Right ventricle myocardium inferior (tissue), 1 donor: ENCODE results near the gene SPOP. TPM values are rescaled to one million over a fixed set of nuclear protein-coding genes. Genes with fewer than 3 reads are reported as not detected.
A peak's percentile ranks its signal among the peaks of the same experiment; 100 is the strongest.
"Not testable (repeated sequence)": the region's sequence is repeated elsewhere in the genome, so short reads cannot be mapped to it uniquely, and the experiment has no call there.

Experiments
- ATAC-seq: fragments of 200-7000 bp; cut with Tn5 transposase; one replicate; pipeline ENCODE4 v1.9.1; 2020; ENCODE audit warnings: mild to moderate bottlenecking, moderate library complexity
- DNase-seq: peaks from one replicate; pipeline ENCODE4 v3.0.0; 2021; ENCODE audit errors: missing footprints
- intact Hi-C: fragments of 100-400 bp; cut with DNase I; formaldehyde crosslinking; loops from one replicate; pipeline ENCODE4 v1.11.0; 2022
- long read RNA-seq: library from polyadenylated mRNA; unstranded; transcript quantifications from one replicate; pipeline ENCODE4 v2.0.0, GENCODE V29; 2021
- total RNA-seq: library from RNA; stranded (reverse); fragmentation: NEBNext Ultra II Directional; extraction: Animal tissue kit (Norgen Biotek cat#: 25700); gene quantifications from one replicate; pipeline ENCODE4 v1.2.1, GENCODE V29; 2021
- donor health status: DM: no; HTN: yes; CAD: no; lungs with severe emphysema.

The SPOP gene
- total RNA-seq, result 73.1 TPM
- long read RNA-seq, transcript SPOP-206 (10 exons, 1,865 nt), result major isoform, 25 of 53 reads
- long read RNA-seq, partial matches to known transcripts, result 1 of 53 reads
- long read RNA-seq, other reads (novel, unspliced or antisense), result 21 of 53 reads

DNA sequence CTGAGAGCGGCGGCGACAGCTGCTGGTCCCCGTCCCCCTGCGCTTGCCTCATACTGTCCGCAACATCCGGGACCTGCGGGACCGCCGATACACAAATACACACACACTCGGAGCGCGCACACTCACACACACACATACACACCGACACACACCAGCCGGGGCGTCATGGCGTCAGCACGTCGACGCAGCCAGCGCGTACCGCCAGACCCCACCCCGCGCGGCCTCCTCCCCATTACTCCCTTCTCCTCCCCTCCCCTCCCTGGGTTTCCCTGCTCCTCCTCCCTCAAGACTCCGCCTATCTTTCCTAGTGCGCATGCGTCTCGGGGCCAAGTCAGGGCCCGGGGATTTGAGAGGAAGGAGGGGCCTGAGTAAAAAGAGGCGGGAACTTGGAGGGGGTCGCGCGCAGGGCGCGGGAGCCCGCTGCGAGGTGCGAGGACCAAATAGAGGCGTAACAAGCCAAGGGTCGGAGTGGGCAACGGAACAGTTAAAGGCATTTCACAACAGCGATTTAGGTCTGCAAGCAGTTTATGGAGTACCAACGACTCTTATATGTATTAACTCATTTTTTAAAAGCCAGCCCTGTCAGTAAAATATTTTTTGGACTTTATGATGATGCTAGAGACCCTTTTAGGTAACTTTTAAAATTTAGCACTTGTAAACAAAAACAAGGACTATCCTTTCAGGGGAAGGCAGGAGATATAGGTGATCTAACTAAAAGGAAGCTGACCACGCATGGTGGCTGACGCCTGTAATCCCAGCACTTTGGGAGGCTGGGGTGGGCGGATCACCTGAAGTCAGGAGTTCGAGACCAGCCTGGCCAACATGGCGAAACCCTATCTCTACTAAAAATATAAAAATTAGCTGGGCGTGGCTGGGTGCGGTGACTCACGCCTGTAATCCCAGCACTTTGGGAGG lies at the start of gene SPOP:
Gene SPOP, minus strand, starts transcription at position 165 of the 915 bp plus-strand sequence. CDS start 55,287 bp downstream, outside the sequence.
- intact Hi-C loops, result loop anchor here (2.0 to 5.0 kb wide), 2 partner anchors 46 to 61 kb away; no protein-coding TSS in a partner anchor
- ATAC-seq (peak; percentile 98), DNase-seq (peak; percentile 100)

DNA sequence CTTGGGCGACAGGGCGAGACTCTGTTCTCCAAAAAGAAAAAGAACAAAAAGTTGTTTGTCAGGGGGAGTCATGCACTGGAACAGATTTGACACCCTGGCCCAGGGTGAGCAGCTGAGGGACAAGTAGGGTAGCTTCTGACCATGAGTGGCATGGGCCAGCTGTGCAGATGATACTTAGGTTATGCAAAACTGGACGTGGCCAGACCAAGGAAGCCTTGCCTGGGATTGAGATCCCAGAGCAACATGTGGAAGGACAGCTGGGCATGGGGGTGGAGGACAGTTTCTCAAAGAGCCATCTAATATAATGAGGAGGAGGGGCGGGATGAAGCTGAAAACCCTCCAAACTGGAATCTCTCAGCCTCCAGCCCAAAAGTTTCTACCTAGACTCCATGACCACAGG lies 49.5 kb upstream of the SPOP start:
- DNase-seq, result no peak
- no peak for ATAC-seq
- intact Hi-C loops, result loop anchor here (5.0 kb wide), 2 partner anchors 35 to 120 kb away; partner anchors contain the start of genes FAM117A and TAC4

DNA sequence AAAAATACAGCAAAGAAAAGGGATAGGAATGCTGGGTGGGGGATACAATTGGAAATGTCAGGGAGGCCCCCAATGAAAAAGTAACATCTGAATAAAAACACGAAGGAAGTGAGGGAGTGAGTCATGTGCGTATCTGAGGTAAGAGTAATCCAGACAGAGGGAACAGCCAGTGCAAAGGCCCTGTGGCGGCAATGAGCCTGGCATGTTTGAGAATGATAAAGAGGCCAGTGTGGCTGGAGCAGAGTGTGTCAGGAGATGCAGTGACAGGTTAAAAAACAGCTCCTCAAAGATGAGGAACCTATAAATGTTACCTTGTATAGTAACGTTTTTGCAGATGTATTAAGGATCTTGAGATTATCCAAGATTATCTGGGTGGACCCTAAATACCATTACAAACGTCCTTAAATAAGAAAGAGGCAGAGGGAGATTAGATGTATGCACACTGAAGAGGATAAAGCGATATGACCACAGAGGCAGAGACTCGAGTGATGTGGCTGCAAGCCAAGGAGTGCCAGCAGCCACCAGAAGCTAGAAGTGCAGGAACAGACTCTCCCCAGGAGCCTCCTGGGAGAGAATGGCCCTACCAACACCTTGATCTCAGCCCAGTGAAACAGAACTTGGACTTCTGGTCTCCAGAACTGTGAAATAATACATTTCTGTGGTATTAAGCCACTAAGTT lies 47.7 kb upstream of the SPOP start:
- intact Hi-C loops, result loop anchor here (5.0 kb wide), 2 partner anchors 37 to 122 kb away; partner anchors contain the start of genes FAM117A and TAC4
- no peak for DNase-seq

DNA sequence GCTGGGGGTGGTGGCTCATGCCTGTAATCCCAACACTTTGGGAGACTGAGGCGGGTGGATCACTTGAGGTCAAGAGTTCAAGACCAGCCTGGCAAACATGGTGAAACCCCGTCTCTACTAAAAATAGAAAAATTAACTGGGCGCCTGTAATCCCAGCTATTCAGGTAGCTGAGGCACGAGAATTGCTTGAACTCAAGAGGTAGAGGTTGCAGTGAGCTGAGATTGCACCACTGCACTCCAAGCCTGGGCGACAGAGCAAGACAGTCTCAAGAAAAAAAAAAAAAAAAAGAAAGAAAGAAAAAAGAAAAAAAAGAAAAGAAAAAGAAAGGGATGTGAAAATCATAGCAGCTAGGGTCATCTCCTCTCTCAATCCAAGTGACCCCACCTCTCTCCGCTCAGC lies 46.7 kb upstream of the SPOP start:
- ATAC-seq, intact Hi-C loops, DNase-seq: not testable (repeated sequence)

More for the DNA sequence above, 47.7 kb upstream of the SPOP start:
- no peak for ATAC-seq

DNA sequence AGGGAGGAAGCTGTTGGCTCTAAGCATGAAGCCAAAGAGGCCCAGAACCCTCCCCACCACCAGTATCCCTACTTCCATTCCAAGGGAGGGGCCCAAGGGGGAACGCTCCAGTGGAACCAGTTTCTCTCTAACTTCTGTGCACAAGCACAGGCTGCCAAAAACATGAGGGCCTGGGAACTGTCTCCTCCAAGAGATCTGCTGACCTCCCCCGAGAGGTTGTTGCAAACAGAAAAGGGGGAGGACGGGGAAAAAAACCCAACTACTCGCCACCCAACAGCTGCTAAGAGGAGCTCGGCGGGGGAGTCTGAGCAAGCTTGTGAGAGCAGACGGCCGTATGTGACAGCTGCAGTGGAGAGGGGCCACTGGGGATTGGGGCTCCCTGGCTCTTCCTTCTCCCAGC lies 45.5 kb upstream of the SPOP start:
- intact Hi-C loops, result no loop called here
- peak; percentile 82 for DNase-seq

DNA sequence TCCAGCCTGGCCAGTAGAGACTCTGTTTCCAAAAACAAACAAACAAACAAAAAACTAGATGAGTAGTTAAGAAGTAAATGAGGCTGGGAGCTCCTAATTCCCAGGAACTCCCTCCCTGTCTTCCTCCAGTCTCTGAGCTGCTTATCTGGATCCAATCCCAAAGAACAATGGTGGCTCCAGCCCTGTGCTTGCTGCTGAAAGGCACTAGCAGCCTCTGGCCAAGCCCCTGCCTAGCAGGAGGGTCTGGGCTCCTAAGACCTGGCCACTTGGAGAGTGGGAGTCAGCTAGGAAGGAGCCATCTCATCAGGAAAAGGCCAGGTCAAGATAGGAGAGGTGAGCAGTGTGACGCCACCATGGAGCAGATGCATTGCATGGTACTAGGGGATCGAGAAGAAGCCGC lies 44.2 kb upstream of the SPOP start:
- DNase-seq (no peak), ATAC-seq (no peak)
- intact Hi-C loops, result no loop called here

More for the DNA sequence above, 45.5 kb upstream of the SPOP start:
- peak; percentile 94 for ATAC-seq

DNA sequence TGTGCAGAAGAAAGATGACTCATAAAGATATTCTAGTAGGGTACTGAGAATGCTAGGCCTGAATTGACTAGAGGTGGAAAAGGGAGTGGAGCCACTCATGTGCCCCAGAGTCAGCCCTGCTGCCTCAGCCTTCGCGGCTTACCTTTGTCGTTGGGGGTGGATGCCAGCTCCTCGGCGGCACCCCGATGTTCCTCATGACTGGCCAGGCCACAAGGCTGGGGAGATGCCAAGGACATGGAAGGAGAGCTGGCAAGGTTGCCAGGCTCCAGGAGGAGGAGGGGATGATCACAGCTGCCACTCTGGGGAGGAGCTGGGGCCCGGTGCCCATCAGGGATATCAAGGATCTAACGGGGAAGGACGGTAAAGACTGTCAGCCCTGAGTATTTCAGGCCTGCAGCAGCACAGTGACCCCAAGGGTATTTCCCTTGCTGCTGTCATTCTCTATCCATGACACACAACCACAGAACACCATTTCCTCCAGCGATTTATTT lies 39.5 kb upstream of the SPOP start:
- ATAC-seq (peak; percentile 26), DNase-seq (no peak)
- intact Hi-C loops, result no loop called here

DNA sequence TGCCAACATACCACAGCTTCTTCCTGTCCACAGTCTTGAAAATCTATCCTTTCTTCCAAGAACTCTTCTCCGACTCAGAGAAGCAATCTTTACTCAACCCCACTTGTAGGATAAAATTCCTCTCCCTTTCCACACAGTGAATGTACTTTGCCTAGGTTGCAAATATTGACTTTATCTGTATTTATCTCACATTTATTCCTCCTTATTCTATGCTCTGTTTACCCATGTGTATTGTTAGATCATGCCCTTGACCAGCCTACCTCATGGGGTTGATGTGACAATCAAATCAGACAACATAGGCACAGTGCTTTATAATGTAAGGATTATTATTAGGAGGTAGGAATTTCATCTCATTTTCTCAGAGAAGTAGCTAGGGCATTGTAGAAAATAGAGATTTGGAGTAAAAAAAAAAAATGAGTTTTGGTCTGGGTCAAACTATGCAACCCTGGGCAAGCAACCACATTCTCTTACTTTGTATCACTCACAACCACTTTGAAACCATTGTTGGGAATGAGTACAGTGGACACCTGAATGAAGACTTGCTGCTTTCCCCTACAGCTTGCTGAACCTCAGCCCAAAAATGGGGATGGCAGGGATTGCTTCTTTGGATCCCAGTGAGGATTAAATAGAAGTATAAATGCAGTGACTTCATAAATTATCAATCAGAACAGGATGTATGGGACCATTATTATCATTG lies 38.9 kb upstream of the SPOP start:
- no peak for ATAC-seq
- intact Hi-C loops, result no loop called here
- no peak for DNase-seq

DNA sequence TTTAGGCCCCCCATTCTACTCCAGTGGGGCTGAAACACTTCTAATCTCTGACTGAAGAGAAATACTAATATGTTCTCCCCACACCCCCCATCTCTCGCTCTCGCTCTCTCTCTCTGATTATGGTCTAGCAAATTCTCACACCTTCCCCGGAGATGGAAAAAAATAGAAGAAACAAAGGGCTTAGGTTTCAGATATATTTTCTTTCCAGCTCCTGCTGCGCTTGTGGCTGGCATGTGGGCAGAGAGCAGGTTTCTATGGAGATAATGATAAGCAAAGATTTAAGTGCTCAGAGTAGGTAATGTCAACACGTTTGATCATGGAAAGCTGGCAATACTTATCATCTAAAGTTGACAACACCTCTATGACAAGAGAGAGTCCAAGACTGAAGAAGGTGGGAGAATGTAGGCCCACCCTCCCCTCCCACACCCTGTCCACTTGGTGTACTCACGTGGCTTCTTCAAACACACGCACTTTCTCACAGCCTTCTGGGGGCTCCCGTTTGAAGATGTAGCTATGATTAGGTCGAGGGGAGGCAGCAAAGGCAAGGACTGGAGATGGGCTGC lies 37.9 kb upstream of the SPOP start:
- ATAC-seq (peak; percentile 12), DNase-seq (no peak)
- intact Hi-C loops, result no loop called here

DNA sequence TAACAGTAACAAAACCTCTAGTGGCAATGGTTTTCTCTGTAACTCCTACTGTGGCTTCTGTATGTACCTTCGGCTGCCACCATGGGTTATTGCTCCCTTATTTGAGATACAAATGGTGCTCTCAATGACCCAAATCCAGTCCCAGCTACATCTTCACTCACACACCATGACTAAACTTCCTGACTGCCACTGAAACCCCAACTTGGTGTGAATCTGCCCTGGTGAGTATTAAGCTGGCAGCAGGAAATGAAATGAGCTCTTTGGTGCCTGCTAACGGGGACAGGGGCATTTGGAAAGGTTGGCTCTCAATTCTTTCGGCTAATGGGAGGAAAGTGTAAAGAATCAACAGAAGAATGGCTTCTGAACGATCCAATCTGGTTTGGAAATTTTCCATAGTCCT lies 37.3 kb upstream of the SPOP start:
- ATAC-seq, result no peak
- DNase-seq, result no peak
- intact Hi-C loops, result no loop called here

DNA sequence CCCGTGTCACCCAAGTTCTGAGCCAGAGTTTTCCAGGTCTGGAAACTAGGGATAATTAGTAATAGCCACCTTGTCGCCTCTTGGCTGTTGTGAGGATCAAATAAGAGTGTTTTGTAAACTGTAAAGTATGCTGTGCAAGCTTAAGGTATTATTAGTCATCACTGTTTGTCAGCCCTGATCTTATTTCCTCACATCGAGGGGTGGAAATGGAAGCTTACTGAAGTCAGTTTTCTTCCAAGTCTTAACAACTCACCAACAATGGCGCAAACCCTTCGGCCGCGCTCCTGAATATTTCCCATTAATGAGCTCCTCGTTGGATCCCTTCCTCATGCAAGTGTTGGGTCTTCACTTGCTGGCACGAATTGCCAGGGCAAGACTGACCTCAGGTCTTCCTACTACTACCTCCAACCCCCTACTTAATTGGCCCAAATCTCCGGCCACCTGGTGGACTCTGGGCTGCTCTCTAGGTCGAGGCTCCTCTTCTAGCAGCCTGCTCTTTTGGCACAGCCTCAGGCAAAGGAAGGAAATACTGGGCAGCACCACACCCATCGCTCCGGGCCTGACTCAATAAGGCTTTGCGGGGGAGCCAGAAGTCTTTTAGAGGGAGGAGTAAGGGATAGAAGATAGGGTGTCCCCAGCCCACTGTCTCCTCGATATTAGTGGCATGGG lies 30.8 kb upstream of the SPOP start:
- intact Hi-C loops, result loop anchor here (2.0 to 10.0 kb wide), 5 partner anchors 54 to 289 kb away; partner anchors contain the start of genes DLX3, FAM117A and TAC4
- ATAC-seq, result no peak
- DNase-seq, result no peak

DNA sequence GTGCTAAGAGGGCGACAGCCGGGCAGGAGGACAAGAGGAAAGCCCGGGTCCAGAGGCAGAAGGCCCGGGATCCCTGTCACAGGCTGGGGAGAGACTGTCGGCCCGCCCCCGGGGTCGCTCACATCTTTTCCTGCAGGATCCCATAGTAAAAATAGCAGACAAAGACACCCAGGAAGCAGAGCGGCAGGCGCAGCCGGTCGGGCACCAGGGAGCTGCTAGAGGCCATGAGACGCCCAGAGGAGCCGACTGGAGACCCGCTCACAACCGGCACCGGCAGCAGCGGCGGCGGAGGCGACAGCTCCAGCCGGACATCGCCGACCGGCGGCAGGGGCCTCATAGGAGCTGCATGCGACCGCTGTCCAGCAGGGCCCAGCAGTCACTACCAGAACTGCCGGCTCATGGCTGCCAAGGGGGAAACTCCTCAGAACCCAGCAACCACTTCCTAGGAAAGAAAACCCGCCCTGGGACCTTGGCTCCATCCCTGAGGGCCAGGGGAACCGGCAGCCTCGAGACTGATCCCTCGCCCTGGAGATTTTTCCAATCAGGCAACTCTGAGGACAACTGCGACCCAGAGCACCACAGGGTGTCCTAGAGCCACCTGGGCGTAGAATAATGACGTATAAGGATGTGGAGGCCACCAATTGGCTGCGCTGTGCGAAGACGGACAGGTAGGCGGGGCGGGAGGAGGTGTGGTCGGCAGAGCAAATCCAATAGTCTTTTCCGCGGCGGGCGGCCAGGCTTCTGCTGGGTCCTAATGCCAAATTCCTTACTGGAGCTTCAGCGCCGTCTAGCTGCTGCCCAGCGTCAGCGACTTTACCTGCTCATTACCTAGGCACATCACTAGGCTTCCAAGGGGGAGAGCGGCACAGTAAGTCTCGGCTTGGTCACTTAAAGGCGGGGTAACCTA lies 30.0 kb upstream of the SPOP start, which contains the start of gene SLC35B1:
Gene SLC35B1, minus strand, starts transcription at position 357 of the 907 bp plus-strand sequence. Its CDS starts 131 bp downstream, at position 226.
- intact Hi-C loops, result loop anchor here (2.0 to 10.0 kb wide), 5 partner anchors 54 to 289 kb away; partner anchors contain the start of genes DLX3, FAM117A and TAC4
- DNase-seq (peak; percentile 100), ATAC-seq (peak; percentile 99)

DNA sequence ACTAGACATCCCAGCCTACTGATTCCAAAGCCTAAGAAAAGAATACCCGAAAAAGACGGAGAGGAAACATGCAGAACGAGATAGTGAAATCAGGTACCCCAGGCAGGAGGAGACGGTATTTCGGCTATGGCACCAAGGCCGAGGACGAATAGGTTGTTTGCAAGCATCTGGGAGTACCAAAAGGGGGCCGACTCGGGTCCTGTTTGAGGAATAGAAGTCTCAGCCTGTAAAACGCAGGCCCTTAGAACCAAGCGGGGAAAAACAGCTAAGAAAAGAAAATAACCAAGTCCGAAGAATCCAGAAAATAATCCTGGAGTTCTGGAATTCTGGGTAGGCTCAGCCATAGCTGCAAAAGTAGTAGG lies 29.3 kb upstream of the SPOP start:
- no peak for ATAC-seq
- intact Hi-C loops, result loop anchor here (5.0 to 10.0 kb wide), 4 partner anchors 55 to 290 kb away; partner anchors contain the start of genes DLX3, FAM117A and TAC4
- DNase-seq, result no peak

DNA sequence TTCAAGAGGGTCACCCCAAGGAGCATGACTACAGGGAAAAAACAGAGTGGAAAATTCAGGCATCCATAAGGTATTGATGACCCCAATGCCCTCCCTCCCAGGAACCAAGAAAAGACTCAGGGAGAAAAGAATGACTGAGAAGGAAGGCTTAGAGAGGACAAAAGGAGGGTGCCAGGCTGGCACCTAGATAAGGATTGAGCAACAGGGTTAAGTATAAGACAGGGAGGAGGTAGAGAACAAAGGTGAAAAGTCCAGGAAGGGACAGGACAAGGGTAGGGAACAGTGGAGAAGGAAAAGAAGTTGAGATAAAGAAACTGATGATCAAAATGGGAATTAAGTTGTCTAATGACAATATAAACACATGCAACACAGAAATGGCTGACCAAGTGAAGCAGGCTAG lies 27.4 kb upstream of the SPOP start:
- DNase-seq, result no peak
- ATAC-seq, result no peak
- intact Hi-C loops, result loop anchor here (5.0 to 10.0 kb wide), 4 partner anchors 57 to 292 kb away; partner anchors contain the start of genes DLX3, FAM117A and TAC4

DNA sequence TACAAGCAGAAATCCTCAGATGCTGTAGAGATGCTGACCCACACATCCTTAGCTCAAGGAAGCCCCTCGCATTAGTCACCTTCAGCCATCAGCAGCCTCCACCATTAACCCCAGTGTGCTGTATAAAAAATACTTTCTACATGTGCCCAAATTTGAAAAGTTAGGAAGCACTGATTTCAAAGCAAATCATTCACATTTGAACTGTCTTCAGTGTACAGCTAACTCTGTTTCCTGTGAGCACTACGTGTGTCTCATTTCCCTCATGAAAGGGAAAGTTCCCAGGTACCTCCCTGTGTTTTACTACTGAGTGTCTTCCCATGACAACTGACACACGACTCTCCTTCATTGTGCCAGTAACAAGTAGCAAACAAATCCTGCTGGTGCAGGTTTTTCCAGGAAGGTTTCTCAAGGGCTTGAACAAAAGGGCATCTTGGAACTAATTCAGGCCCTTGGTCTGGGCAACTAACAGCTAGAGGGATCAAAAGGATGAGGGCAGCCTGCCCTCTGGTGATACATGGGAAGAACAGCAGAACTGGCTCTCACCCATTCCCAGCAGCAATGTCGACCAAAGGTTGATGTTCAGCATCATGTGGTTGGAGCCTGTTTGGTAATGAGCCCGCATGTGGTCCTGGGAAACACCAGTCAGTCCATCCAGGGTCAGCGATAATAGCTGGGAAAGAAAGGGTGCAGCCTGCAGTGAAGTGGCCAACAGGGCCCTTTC lies 25.8 kb upstream of the SPOP start:
- ATAC-seq (no peak), DNase-seq (no peak)
- intact Hi-C loops, result loop anchor here (10.0 kb wide), 1 partner anchor 259 kb away; no protein-coding TSS in a partner anchor

DNA sequence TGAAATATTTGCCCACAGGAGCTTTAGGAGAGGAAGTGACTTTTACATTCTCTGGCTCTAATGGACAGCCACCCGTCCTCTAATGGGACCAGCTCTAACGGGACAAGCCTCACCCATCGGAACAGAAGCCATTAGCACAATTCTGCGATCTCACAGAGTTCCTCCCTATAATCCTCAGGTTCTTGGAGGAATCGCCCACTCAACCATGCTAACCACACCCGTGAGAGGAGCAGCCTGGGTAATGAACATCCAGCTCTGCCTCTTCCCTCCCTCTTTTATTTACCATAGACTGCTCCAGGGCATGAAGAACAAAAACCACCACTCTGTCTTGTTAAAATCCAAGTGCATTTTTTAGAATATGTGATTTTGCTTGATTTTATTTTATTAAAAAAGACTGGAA lies 23.1 kb upstream of the SPOP start:
- intact Hi-C loops, result loop anchor here (10.0 kb wide), 1 partner anchor 256 kb away; no protein-coding TSS in a partner anchor
- no peak for ATAC-seq
- DNase-seq, result no peak
